HG03354 (cell line): ENCODE results near the gene MOB1B.
"Not testable (repeated sequence)": the region's sequence is repeated elsewhere in the genome, so short reads cannot be mapped to it uniquely, and the experiment has no call there.

Experiments used
- ATAC-seq: cut with Tn5 transposase; IDR thresholded peaks from one replicate; pipeline ENCODE4 v1.9.1; 2021; ENCODE audit warnings: mild to moderate bottlenecking; ENCODE audit not compliant: unreplicated experiment, poor library complexity, severe bottlenecking

Gene MOB1B

GRCh38 chr4:70999639-71000038 is 97.5 kb downstream of the MOB1B start:
- ATAC-seq = not testable (repeated sequence)

- not testable (repeated sequence) for ATAC-seq
Measured at GRCh38 chr4:71001363-71001762, 99.2 kb downstream of the MOB1B start.

- peak; percentile 38 for ATAC-seq
Measured at GRCh38 chr4:71004281-71004851, 102.2 kb downstream of the MOB1B start.

GRCh38 chr4:71005025-71005424 is 102.9 kb downstream of the MOB1B start:
- not testable (repeated sequence) for ATAC-seq

GRCh38 chr4:71006203-71006907 is 104.2 kb downstream of the MOB1B start:
- peak; percentile 75 for ATAC-seq

- no peak for ATAC-seq
Measured at GRCh38 chr4:71008196-71008595, 106.0 kb downstream of the MOB1B start.

- no peak for ATAC-seq
Measured at GRCh38 chr4:71009086-71009485, 106.9 kb downstream of the MOB1B start.

- ATAC-seq = peak; percentile 69
Measured at GRCh38 chr4:71009890-71010588, 107.9 kb downstream of the MOB1B start.

GRCh38 chr4:71011451-71011850 is 109.3 kb downstream of the MOB1B start:
- no peak for ATAC-seq

GRCh38 chr4:71017391-71017790 is 115.2 kb downstream of the MOB1B start:
- not testable (repeated sequence) for ATAC-seq

GRCh38 chr4:71020611-71021010 is 118.4 kb downstream of the MOB1B start:
- no peak for ATAC-seq

- ATAC-seq = no peak
Measured at GRCh38 chr4:71025654-71026053, 123.5 kb downstream of the MOB1B start.

GRCh38 chr4:71026086-71026485 is 123.9 kb downstream of the MOB1B start:
- no peak for ATAC-seq

GRCh38 chr4:71027611-71028010 is 125.4 kb downstream of the MOB1B start:
- no peak for ATAC-seq

- ATAC-seq = no peak
Measured at GRCh38 chr4:71029504-71029903, 127.3 kb downstream of the MOB1B start.

- not testable (repeated sequence) for ATAC-seq
Measured at GRCh38 chr4:71032106-71032505, 129.9 kb downstream of the MOB1B start.
